ENCODE data around the gene SLC24A5.

SLC24A5 gene

GRCh38 chr15:48086133-48086532, 34.7 kb upstream of the SLC24A5 start:
- TF ChIP-seq CTCF (IDR thresholded peaks at IDR 0.05): no peak

- TF ChIP-seq CTCF (IDR thresholded peaks at IDR 0.05): no peak
Measured at GRCh38 chr15:48086576-48086975, 34.2 kb upstream of the SLC24A5 start.

- no peak for TF ChIP-seq CTCF (IDR thresholded peaks at IDR 0.05)
Measured at GRCh38 chr15:48087844-48088243, 32.9 kb upstream of the SLC24A5 start.

- no peak for TF ChIP-seq CTCF (IDR thresholded peaks at IDR 0.05)
Measured at GRCh38 chr15:48089702-48090101, 31.1 kb upstream of the SLC24A5 start.

- no peak for TF ChIP-seq CTCF (IDR thresholded peaks at IDR 0.05)
Measured at GRCh38 chr15:48090115-48090514, 30.7 kb upstream of the SLC24A5 start.

- TF ChIP-seq CTCF (IDR thresholded peaks at IDR 0.05): no peak
Measured at GRCh38 chr15:48090666-48091065, 30.1 kb upstream of the SLC24A5 start.

- no peak for TF ChIP-seq CTCF (IDR thresholded peaks at IDR 0.05)
Measured at GRCh38 chr15:48091522-48091921, 29.3 kb upstream of the SLC24A5 start.

- no peak for TF ChIP-seq CTCF (IDR thresholded peaks at IDR 0.05)
Measured at GRCh38 chr15:48096355-48096786, 24.4 kb upstream of the SLC24A5 start.

All from LNCAP (cell line).